ENCODE results near the gene SLC12A7. TPM values are rescaled to one million over a fixed set of nuclear protein-coding genes. Genes with fewer than 3 reads are reported as not detected.

The SLC12A7 gene
- total and polyA plus RNA-seq, 2 of the 13 experiments (the other 11 are each of a cell fraction or from before 2014, with no cell fraction given): 14.0 to 18.5 TPM

DNA sequence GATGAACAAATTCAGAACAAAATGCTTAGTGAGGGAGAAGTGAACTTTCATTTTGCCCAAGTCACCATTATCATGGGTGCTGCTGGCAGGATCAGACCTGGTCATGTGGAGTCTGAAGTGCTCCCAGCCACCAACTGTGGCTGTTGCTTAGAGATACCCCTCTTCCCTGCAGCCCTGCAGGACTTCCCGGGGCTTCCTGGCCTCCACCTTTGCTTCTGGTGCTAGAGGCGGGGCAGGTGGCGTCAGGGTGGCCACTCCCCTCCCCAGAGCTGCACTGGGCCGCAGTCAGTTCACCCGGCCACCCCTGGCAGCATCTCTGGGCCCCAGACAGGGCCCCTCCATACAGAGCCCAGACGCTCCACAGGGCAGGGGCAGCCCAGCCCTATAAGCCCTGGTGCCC, 30.0 kb upstream of the SLC12A7 start:
- FAIRE-seq: no peak
- Histone ChIP-seq H2AFZ (ENCODE audit: low read length) (no peak overlapping the region), H3K79me2 (ENCODE audit: insufficient read depth, low read length) (no peaks in the 10 kb centered on the region), H3K9me3 (ENCODE audit: low read length) (no peaks in the 10 kb centered on the region), H3K4me2 (ENCODE audit: low read depth, low read length) (peak overlapping the region; percentile 34; the same call in 1 of the 2 replicates), H3K27ac (ENCODE audit: extremely low read length, insufficient read depth, low read length) (no peak overlapping the region), H3K9ac (ENCODE audit: insufficient read depth, low read depth, low read length) (no peak overlapping the region), H3K36me3 (replicated peaks in 1 of 2; ENCODE audit: control insufficient read depth in 1 of 2, insufficient read depth in 2 of 2, low read length in 2 of 2) (no peaks in the 10 kb centered on the region), H3K27me3 (ENCODE audit: control insufficient read depth in 1 of 2, insufficient read depth in 2 of 2, low read length in 2 of 2) (peaks cover 3 to 56% of the 10 kb centered on the region in 2 experiments; a peak in 4 of 5 replicates), H4K20me1 (ENCODE audit: insufficient read depth, low read length) (no peaks in the 10 kb centered on the region), H3K4me3 (replicated peaks in 1 of 3; ENCODE audit: insufficient read depth in 1 of 3, low read depth in 2 of 3, low read length in 3 of 3) (no peak overlapping the region), H3K4me1 (ENCODE audit: insufficient read depth, low read length) (peaks cover 51% of the 10 kb centered on the region)
- intact Hi-C loops (cut with micrococcal nuclease; ENCODE audit: unreplicated experiment) (loop anchor here (2.0 to 10.0 kb wide), 3 partner anchors 19 to 87 kb away; no protein-coding TSS in a partner anchor), in situ Hi-C loops (cut with HindIII; ENCODE audit: extremely low pct_ligation_motif_present, low pct_unique_long_range_greater_than_20kb) (loop anchor here (5.0 kb wide), 1 partner anchor 35 kb away; no protein-coding TSS in a partner anchor)
- DNase-seq (ENCODE audit: low spot score): no peak
- ChIA-PET POLR2A (interaction anchor here (7.8 kb wide), 1 partner anchor 34 kb away, joined by 200 read pairs; no protein-coding TSS in a partner anchor), CTCF (ENCODE audit: low intra/inter-chr PET ratio, low total read pairs) (no interaction called here)
- no TSS peak for BruUV-seq (replicated peaks)
- peak; percentile 4; the same call in 2 of the 3 replicates for ATAC-seq
- WGBS (ENCODE audit: low lambda C conversion rate): no CpG with 5 or more reads among the region's 6 CpGs
- TF ChIP-seq ZNF343 (CRISPR knock-in tag; IDR thresholded peaks at IDR 0.05): no peak
- TF ChIP-seq TMF1 (CRISPR knock-in tag; IDR thresholded peaks at IDR 0.05; ENCODE audit: low read depth): no peak
- TF ChIP-seq ZSCAN25 (CRISPR knock-in tag; IDR thresholded peaks at IDR 0.05): peak; percentile 81
- peak; percentile 57; the same call in 1 of the 2 replicates for TF ChIP-seq ZNF263 (CRISPR knock-in tag; IDR thresholded peaks at IDR 0.05)

DNA sequence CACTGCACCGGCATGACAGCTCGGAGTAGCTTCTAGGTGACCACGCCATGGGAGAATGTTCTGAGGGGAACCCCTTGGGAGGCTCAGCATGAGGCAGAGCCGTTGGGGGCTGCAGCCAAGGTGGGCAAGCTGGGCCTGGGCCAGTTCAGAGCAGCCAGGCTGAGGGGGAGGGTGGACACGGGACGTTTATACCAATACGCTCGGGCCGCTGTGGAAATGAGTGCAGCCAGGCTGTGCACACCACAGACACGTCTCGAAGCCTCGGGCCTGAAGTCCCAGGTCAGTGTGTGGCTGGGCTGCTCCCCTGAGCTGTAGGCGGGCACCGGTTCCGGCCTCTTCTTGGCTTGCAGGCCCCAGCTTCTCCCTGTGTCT, 28.9 kb upstream of the SLC12A7 start:
- CTCF ChIA-PET (ENCODE audit: low intra/inter-chr PET ratio, low total read pairs): interaction anchor here (1.0 to 1.9 kb wide), 2 partner anchors 27 to 34 kb away, joined by 3 to 6 read pairs; no protein-coding TSS in a partner anchor
- in situ Hi-C loops (cut with HindIII; ENCODE audit: extremely low pct_ligation_motif_present, low pct_unique_long_range_greater_than_20kb) (loop anchor here (5.0 kb wide), 1 partner anchor 34 kb away; no protein-coding TSS in a partner anchor), intact Hi-C loops (cut with micrococcal nuclease; ENCODE audit: unreplicated experiment) (loop anchor here (1.0 to 10.0 kb wide), 3 partner anchors 26 to 86 kb away; no protein-coding TSS in a partner anchor)
- no peaks in the 10 kb centered on the region for H3K36me3 ChIP-seq (replicated peaks in 1 of 2; ENCODE audit: control insufficient read depth in 1 of 2, insufficient read depth in 2 of 2, low read length in 2 of 2)
- H3K9ac ChIP-seq (ENCODE audit: insufficient read depth, low read depth, low read length): no peak overlapping the region
- H3K4me1 ChIP-seq (ENCODE audit: insufficient read depth, low read length): peaks cover 61% of the 10 kb centered on the region
- peak overlapping the region in 1 of 3 experiments; percentile 31; a peak in 1 of 6 replicates for H3K4me3 ChIP-seq (replicated peaks in 1 of 3; ENCODE audit: insufficient read depth in 1 of 3, low read depth in 2 of 3, low read length in 3 of 3)
- no peak for FAIRE-seq
- TF ChIP-seq ATF4 (CRISPR knock-in tag; IDR thresholded peaks at IDR 0.05) (no peak), ZBTB3 (CRISPR knock-in tag; IDR thresholded peaks at IDR 0.05; ENCODE audit: borderline replicate concordance, low read depth) (no peak), ARID3A (IDR thresholded peaks at IDR 0.05; ENCODE audit: low read depth, low read length) (no peak), PHF5A (CRISPR knock-in tag; IDR thresholded peaks at IDR 0.05; ENCODE audit: low read depth, unreplicated experiment) (no peak), ZBTB7B (CRISPR knock-in tag; IDR thresholded peaks at IDR 0.05) (no peak), RARA (CRISPR knock-in tag; IDR thresholded peaks at IDR 0.05) (no peak), ZNF317 (CRISPR knock-in tag; IDR thresholded peaks at IDR 0.05) (no peak), GZF1 (CRISPR knock-in tag; IDR thresholded peaks at IDR 0.05) (no peak), SATB2 (CRISPR knock-in tag; IDR thresholded peaks at IDR 0.05) (no peak), ZSCAN30 (CRISPR knock-in tag; IDR thresholded peaks at IDR 0.05) (no peak), PREB (CRISPR knock-in tag; IDR thresholded peaks at IDR 0.05) (no peak), ZNF234 (CRISPR knock-in tag; conservative IDR thresholded peaks at IDR 0.05) (no peak)
- H4K20me1 ChIP-seq (ENCODE audit: insufficient read depth, low read length): no peaks in the 10 kb centered on the region
- no TSS peak for BruUV-seq (replicated peaks)
- no peaks in the 10 kb centered on the region for H3K9me3 ChIP-seq (ENCODE audit: low read length)
- H3K4me2 ChIP-seq (ENCODE audit: low read depth, low read length): peak overlapping the region; percentile 3; the same call in 1 of the 2 replicates
- POLR2A ChIA-PET: interaction anchor here (1.0 to 7.8 kb wide), 3 partner anchors 12 to 33 kb away, joined by 3 to 200 read pairs (median 6); no protein-coding TSS in a partner anchor
- no peak for ATAC-seq
- no peak overlapping the region for H2AFZ ChIP-seq (ENCODE audit: low read length)
- no peaks in the 10 kb centered on the region for H3K79me2 ChIP-seq (ENCODE audit: insufficient read depth, low read length)
- DNase-seq (ENCODE audit: low spot score): no peak
- peaks cover 3 to 46% of the 10 kb centered on the region in 2 experiments; a peak in 4 of 5 replicates for H3K27me3 ChIP-seq (ENCODE audit: control insufficient read depth in 1 of 2, insufficient read depth in 2 of 2, low read length in 2 of 2)
- 8% methylated on average over 4 of the region's 15 CpGs for WGBS (ENCODE audit: low lambda C conversion rate)
- no peak overlapping the region for H3K27ac ChIP-seq (ENCODE audit: extremely low read length, insufficient read depth, low read length)
